Mesothelial cell of epicardium (in vitro differentiated cells): ENCODE data around the gene NLRC5. TPM values are rescaled to one million over a fixed set of nuclear protein-coding genes. Genes with fewer than 3 reads are reported as not detected.

ENCODE experiments used
- DNase-seq, 2 experiments: peaks; one replicate each; pipeline ENCODE4 v3.0.0; 2021; ENCODE audit warnings: low spot score in 2 of 2; ENCODE audit not compliant: unreplicated experiment in 2 of 2
- H3K27ac Mint-ChIP-seq: 2 replicates; pipeline ENCODE4 v1.8.0; 2021; ENCODE audit warnings: mixed read lengths
- H3K27me3 Mint-ChIP-seq: 2 replicates; pipeline ENCODE4 v1.8.0; 2021; ENCODE audit warnings: low read depth, mixed read lengths
- H3K36me3 Mint-ChIP-seq: 2 replicates; pipeline ENCODE4 v1.8.0; 2021; ENCODE audit warnings: mixed read lengths
- H3K4me1 Mint-ChIP-seq: 2 replicates; pipeline ENCODE4 v1.8.0; 2021; ENCODE audit warnings: mixed read lengths
- H3K4me3 Mint-ChIP-seq: 2 replicates; pipeline ENCODE4 v1.8.0; 2021; ENCODE audit warnings: mild to moderate bottlenecking, moderate library complexity, mixed read lengths
- H3K9me3 Mint-ChIP-seq: 2 replicates; pipeline ENCODE4 v1.8.0; 2021; ENCODE audit warnings: mixed read lengths
- total RNA-seq: library from RNA; stranded (reverse); gene quantifications from 3 replicates; pipeline ENCODE4 v1.2.1, GENCODE V29; 2021
- TF ChIP-seq, protein P1 (sequence below): fragments of 200-600 bp; sonication (generic); IDR thresholded peaks from one replicate; pipeline ENCODE4 v1.5.0; 2021; ENCODE audit warnings: antibody characterized with exemption; ENCODE audit not compliant: unreplicated experiment

NLRC5 gene
- total RNA-seq, 1 donor from 2014 or later, result 3.7 TPM

DNA sequence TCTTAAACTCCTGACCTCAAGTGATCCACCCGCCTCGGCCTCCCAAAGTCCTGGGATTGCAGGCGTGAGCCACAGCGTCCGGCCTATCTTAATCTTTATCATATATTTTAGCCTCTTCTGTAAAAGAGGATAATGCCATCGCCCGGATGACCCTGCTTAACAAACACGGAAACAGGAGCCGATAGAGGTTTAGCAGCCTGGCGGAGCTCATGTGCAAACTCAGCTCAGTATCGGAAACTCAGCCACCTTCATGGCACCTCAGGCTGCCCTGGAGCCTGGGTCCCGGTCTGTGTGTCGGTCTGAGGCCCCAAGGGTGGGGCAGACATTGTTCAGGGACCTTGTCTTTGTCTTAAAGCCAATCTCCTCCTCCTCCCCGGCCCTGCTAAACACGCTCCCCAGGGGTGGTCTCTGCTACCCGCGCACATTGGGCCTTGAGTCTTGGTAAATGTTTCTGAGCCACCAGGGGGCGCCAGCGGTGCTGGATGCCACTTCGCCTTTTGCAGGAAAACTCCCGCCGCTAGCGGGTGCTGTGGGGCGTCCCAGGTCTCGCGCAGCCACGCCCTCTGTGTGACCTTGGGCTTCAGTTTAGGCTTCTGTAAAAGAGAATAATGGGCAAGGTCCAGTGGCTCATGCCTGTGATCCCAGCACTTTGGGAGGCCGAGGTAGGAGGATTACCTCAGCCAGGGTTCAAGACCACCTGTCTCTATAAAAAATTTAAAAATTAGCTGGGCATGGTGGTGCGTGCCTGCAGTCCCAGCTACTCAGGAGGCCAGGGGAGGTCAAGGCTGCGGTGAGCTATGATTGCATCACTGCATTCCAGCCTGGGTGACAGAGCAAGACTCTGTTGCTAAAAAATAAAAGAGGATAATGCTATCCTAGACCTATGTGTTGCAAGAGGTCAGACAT is 24.9 kb upstream of the NLRC5 start:
- Mint-ChIP-seq H3K27me3 (no peaks in the 10 kb centered on the region), H3K36me3 (no peaks in the 10 kb centered on the region), H3K4me3 (no peak overlapping the region), H3K9me3 (no peaks in the 10 kb centered on the region), H3K27ac (no peak overlapping the region), H3K4me1 (peaks cover 12% of the 10 kb centered on the region)
- peak; percentile 58 to 77 for DNase-seq
- TF ChIP-seq, protein P1, sequence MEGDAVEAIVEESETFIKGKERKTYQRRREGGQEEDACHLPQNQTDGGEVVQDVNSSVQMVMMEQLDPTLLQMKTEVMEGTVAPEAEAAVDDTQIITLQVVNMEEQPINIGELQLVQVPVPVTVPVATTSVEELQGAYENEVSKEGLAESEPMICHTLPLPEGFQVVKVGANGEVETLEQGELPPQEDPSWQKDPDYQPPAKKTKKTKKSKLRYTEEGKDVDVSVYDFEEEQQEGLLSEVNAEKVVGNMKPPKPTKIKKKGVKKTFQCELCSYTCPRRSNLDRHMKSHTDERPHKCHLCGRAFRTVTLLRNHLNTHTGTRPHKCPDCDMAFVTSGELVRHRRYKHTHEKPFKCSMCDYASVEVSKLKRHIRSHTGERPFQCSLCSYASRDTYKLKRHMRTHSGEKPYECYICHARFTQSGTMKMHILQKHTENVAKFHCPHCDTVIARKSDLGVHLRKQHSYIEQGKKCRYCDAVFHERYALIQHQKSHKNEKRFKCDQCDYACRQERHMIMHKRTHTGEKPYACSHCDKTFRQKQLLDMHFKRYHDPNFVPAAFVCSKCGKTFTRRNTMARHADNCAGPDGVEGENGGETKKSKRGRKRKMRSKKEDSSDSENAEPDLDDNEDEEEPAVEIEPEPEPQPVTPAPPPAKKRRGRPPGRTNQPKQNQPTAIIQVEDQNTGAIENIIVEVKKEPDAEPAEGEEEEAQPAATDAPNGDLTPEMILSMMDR, result peak; percentile 81

DNA sequence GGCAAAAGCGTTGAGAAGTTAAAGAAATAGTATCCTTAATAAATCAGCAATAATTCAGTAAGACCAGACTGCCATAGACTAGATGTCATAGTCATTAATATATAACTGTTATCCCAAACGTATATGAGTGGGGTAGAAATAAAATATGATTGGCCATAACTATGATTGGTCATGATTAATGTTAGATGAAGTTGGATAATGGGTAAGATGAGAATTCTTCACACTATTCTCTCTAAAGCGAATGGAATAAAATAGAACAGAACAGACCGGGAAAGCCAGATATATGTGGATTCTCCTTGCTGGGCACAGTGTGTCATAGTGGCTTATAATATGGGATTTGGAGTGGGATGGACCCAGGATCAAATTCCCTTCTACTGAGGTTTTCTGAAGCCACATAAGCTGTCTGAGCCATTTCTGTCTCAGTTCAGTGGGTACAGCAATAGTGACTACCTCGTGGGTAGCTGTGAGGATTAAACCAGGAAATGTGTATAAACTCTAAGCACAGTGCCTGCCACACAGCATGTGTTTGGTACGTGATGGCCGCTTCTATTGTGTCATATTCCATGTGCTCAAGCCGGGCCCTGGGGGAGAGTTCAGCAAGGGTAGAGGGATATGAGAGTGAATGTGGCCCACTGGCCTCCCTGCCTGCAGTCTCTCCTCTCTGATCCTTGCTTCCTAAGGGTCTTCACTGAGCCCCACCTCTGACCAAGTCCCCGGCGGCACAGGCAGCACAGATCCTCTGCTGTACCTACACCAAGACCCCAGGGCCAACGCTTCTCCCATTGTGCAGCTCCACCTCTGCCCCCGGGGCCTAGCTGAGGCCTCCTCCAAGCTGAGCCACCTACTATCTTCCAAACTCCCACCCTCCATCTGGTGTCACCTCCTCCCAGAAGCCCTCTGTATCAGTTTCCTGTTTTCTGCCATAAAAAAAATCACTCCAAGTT is 23.9 kb upstream of the NLRC5 start:
- H3K36me3 Mint-ChIP-seq, result no peaks in the 10 kb centered on the region
- H3K27me3 Mint-ChIP-seq, result no peaks in the 10 kb centered on the region
- H3K9me3 Mint-ChIP-seq, result no peaks in the 10 kb centered on the region
- peaks cover 12% of the 10 kb centered on the region for H3K4me1 Mint-ChIP-seq
- no peak for DNase-seq
- H3K4me3 Mint-ChIP-seq, result no peak overlapping the region
- TF ChIP-seq, protein P1, result no peak
- peak overlapping the region; percentile 88 for H3K27ac Mint-ChIP-seq

GRCh38 chr16:56966093-56966475 is 23.3 kb upstream of the NLRC5 start:
- Mint-ChIP-seq H3K27ac (peak overlapping the region; percentile 88), H3K9me3 (no peaks in the 10 kb centered on the region), H3K4me3 (no peak overlapping the region), H3K27me3 (peaks cover 1% of the 10 kb centered on the region), H3K4me1 (peaks cover 11% of the 10 kb centered on the region), H3K36me3 (no peaks in the 10 kb centered on the region)
- no peak for DNase-seq
- TF ChIP-seq, protein P1, result no peak

GRCh38 chr16:56967733-56968132 is 21.6 kb upstream of the NLRC5 start:
- H3K36me3 Mint-ChIP-seq, result no peaks in the 10 kb centered on the region
- no peak overlapping the region for H3K27ac Mint-ChIP-seq
- no peak for DNase-seq
- no peak overlapping the region for H3K4me3 Mint-ChIP-seq
- no peaks in the 10 kb centered on the region for H3K9me3 Mint-ChIP-seq
- TF ChIP-seq, protein P1, result no peak
- peaks cover 6% of the 10 kb centered on the region for H3K27me3 Mint-ChIP-seq
- H3K4me1 Mint-ChIP-seq, result peaks cover 8% of the 10 kb centered on the region

- Mint-ChIP-seq H3K9me3 (no peaks in the 10 kb centered on the region), H3K4me1 (peaks cover 8% of the 10 kb centered on the region), H3K27ac (no peak overlapping the region), H3K27me3 (peaks cover 9% of the 10 kb centered on the region), H3K36me3 (no peaks in the 10 kb centered on the region), H3K4me3 (no peak overlapping the region)
- DNase-seq, result no peak
- TF ChIP-seq, protein P1, result no peak
Measured at GRCh38 chr16:56969769-56970168, 19.6 kb upstream of the NLRC5 start.
